Measurements from ENCODE around the gene ELL2. TPM values are rescaled to one million over a fixed set of nuclear protein-coding genes. Genes with fewer than 3 reads are reported as not detected.

The ELL2 gene
- total RNA-seq, 1 donor from 2014 or later, result 21.6 TPM

DNA sequence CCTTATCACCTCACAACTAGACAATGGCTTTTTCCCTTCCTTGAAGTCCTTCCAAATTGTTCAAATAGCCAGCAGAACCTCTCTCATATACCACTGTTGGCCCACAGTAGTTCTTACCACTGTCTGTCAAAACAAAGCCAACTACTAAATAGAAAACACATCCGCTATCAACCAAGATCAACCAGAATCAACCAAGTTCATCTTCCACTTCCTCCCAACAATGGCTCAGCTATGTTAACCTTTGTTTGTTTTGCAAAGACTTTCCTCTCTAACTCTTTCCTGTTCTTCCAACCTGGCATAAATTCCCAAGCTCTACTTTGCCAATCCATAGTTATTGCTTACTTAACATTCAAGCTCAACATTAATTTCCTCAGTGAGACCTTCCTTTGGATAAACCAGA is 15.2 kb downstream of the ELL2 start:
- Mint-ChIP-seq H3K27ac (ENCODE audit: unreplicated experiment) (peak overlapping the region; percentile 55), H3K4me1 (ENCODE audit: unreplicated experiment) (peaks cover 20% of the 10 kb centered on the region), H3K36me3 (ENCODE audit: low read depth, unreplicated experiment) (no peaks in the 10 kb centered on the region), H3K4me3 (ENCODE audit: unreplicated experiment) (peak overlapping the region; percentile 3), H3K27me3 (ENCODE audit: unreplicated experiment) (no peaks in the 10 kb centered on the region), H3K9me3 (ENCODE audit: unreplicated experiment) (no peaks in the 10 kb centered on the region)
- no peak for DNase-seq (ENCODE audit: low spot score)
- no peak for TF ChIP-seq CTCF (IDR thresholded peaks at IDR 0.05; ENCODE audit: unreplicated experiment)

DNA sequence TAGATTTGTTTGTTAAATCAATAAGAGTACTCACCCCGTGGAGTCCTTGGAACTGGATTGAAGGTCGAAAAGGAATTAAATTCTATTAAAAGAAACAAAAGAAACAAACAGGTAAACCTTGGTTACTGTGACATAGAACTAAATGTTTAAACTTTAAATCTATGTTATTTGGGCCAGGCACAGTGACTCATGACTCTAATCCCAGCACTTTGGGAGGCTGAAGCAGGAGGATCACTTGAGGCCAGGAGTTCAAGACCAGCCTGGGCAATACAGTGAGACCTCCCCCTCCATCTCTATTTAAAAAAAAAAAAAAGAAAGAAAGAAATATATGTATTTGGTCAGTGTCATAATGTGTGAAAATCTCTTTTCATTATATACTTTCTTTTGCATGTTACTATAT is 18.7 kb downstream of the ELL2 start:
- no peak for TF ChIP-seq CTCF (IDR thresholded peaks at IDR 0.05; ENCODE audit: unreplicated experiment)
- Mint-ChIP-seq H3K4me1 (ENCODE audit: unreplicated experiment) (peaks cover 33% of the 10 kb centered on the region), H3K9me3 (ENCODE audit: unreplicated experiment) (no peaks in the 10 kb centered on the region), H3K27ac (ENCODE audit: unreplicated experiment) (no peak overlapping the region), H3K27me3 (ENCODE audit: unreplicated experiment) (peaks cover 2% of the 10 kb centered on the region), H3K4me3 (ENCODE audit: unreplicated experiment) (no peak overlapping the region), H3K36me3 (ENCODE audit: low read depth, unreplicated experiment) (no peaks in the 10 kb centered on the region)
- DNase-seq (ENCODE audit: low spot score), result no peak

DNA sequence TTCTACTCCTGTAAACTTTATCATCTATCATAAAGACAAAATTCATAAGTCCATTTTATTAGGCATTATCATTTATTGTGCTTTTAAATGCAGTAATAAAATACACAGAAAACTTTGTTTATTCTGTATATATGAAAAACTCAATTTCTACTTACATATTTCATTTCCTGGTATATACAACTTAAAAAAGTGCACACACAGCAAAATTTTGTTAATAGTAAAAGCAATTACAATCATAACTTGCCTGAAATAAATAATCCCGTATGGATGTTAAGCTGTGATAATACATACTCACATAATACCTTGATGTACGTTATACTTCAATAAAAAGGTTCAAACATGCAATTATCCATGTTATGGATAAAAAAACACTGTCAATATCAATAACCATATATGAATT is 19.2 kb downstream of the ELL2 start:
- H3K27me3 Mint-ChIP-seq (ENCODE audit: unreplicated experiment), result peaks cover 2% of the 10 kb centered on the region
- no peak overlapping the region for H3K27ac Mint-ChIP-seq (ENCODE audit: unreplicated experiment)
- no peak for DNase-seq (ENCODE audit: low spot score)
- no peak for TF ChIP-seq CTCF (IDR thresholded peaks at IDR 0.05; ENCODE audit: unreplicated experiment)
- no peak overlapping the region for H3K4me3 Mint-ChIP-seq (ENCODE audit: unreplicated experiment)
- H3K4me1 Mint-ChIP-seq (ENCODE audit: unreplicated experiment), result peaks cover 37% of the 10 kb centered on the region
- no peaks in the 10 kb centered on the region for H3K36me3 Mint-ChIP-seq (ENCODE audit: low read depth, unreplicated experiment)
- no peaks in the 10 kb centered on the region for H3K9me3 Mint-ChIP-seq (ENCODE audit: unreplicated experiment)

DNA sequence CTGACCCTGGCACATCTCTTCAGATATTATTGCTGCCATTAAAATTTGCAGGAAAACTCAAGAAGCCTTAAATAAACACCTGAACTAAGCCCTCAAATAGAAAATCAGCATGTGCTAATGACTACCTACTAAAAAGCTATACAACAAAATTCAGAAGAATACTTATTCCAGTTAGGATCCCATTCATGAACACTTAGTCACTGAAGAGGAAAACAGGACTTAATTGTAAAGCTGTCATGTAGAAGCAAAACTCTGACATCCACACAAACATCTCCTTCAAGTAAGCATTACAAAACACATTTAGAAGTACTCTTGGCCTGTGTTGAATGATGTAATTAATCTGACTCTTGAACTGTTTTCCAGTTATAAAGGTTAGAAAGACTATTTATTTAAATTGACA is 19.9 kb downstream of the ELL2 start:
- Mint-ChIP-seq H3K27me3 (ENCODE audit: unreplicated experiment) (peaks cover 2% of the 10 kb centered on the region), H3K4me1 (ENCODE audit: unreplicated experiment) (peaks cover 38% of the 10 kb centered on the region), H3K4me3 (ENCODE audit: unreplicated experiment) (no peak overlapping the region), H3K9me3 (ENCODE audit: unreplicated experiment) (no peaks in the 10 kb centered on the region), H3K36me3 (ENCODE audit: low read depth, unreplicated experiment) (no peaks in the 10 kb centered on the region), H3K27ac (ENCODE audit: unreplicated experiment) (no peak overlapping the region)
- TF ChIP-seq CTCF (IDR thresholded peaks at IDR 0.05; ENCODE audit: unreplicated experiment), result no peak
- DNase-seq (ENCODE audit: low spot score), result no peak

DNA sequence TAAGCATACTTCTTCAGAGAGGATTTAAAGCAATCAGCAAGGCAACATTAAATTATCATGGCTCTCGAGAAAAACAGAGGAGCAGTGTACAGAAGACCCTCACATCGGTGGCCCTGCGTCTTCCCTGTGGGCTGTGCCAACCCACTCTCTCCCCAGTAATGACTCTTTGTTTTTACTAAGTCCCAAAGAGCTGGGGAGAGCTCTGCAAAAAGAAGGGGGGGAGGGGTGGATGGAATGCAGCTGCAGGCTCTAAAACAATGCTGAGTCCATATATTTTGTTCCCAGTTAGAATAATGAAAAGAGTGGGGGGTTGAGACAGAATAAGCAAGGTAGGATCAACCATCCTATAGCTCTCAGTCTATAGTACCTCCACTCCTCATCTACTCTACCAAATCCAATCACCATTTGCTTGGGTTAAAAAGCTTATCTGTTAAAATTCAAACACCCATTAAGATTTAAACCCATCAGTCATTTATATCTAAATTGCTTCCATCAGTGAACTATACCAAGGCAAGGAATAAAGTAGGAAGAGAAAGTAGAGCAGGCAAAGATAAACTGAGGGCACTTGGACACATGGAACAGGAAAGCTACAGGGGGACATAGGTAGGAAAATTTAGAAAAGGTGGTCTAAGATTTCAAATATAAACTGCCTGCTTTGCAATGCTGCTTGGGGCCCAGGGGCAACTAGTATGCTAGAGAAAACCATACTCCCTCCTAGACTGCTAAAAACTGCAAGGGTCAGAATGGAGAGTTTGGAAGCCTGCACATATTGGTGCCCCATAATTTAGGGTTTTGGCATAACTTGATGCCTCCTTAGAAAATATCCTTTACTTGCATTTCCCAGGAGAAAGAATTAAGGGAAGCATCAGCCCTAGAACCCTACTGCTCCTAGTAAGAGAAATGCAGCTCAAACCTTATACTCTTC is 20.6 kb downstream of the ELL2 start:
- Mint-ChIP-seq H3K4me3 (ENCODE audit: unreplicated experiment) (no peak overlapping the region), H3K27ac (ENCODE audit: unreplicated experiment) (no peak overlapping the region), H3K27me3 (ENCODE audit: unreplicated experiment) (peaks cover 2% of the 10 kb centered on the region), H3K4me1 (ENCODE audit: unreplicated experiment) (peaks cover 31% of the 10 kb centered on the region), H3K9me3 (ENCODE audit: unreplicated experiment) (no peaks in the 10 kb centered on the region), H3K36me3 (ENCODE audit: low read depth, unreplicated experiment) (no peaks in the 10 kb centered on the region)
- peak; percentile 31 for DNase-seq (ENCODE audit: low spot score)
- no peak for TF ChIP-seq CTCF (IDR thresholded peaks at IDR 0.05; ENCODE audit: unreplicated experiment)

Measured in endothelial cell (in vitro differentiated cells).